GM12878 (cell line): Measurements from ENCODE around the gene CCBE1. TPM values are rescaled to one million over a fixed set of nuclear protein-coding genes. Genes with fewer than 3 reads are reported as not detected.

Experiments
- ATAC-seq: fragments of 200-7000 bp; cut with Tn5 transposase; 3 replicates; pipeline ENCODE4 v1.9.1; 2020; ENCODE audit warnings: mild to moderate bottlenecking, moderate library complexity
- BruUV-seq: library from RNA; stranded (reverse); fragments of 400-500 nt; replicated peaks from 2 replicates; lab custom pipeline; 2021; lab: Mats Ljungman, UMichigan
- CTCF ChIA-PET: fragments of 300-600 bp; sonication (Branson Sonifier 250); formaldehyde crosslinking; extraction: SDS; loops from one replicate; lab custom pipeline; 2021; ENCODE audit warnings: inconsistent platforms; lab: Yijun Ruan, JAX
- POLR2A ChIA-PET: fragments of 350-600 bp; formaldehyde crosslinking; extraction: SDS; loops from one replicate; lab custom pipeline; 2021; ENCODE audit warnings: inconsistent platforms; lab: Charles Lee
- RAD21 ChIA-PET: fragments of 300-600 bp; sonication (Branson Sonifier 250); formaldehyde crosslinking; loops from one replicate; lab custom pipeline; 2023; ENCODE audit warnings: antibody characterized with exemption; ENCODE audit not compliant: unreplicated experiment; lab: Charles Lee
- SMC1A ChIA-PET: fragments of 300-600 bp; sonication (Branson Sonifier 250); formaldehyde crosslinking; loops from one replicate; lab custom pipeline; 2023; ENCODE audit not compliant: unreplicated experiment, uncharacterized antibody; lab: Charles Lee
- DNase-seq: peaks from one replicate; pipeline ENCODE4 v3.0.0-alpha.2; 2011; ENCODE audit warnings: low read depth, low spot score
- FAIRE-seq: peaks from 3 replicates; lab custom pipeline; 2011; peaks lifted over from hg19 to GRCh38; lab: Jason Lieb, UNC
- H2AFZ ChIP-seq: 2 replicates; pipeline ENCODE4 v1.6.0; 2011; ENCODE audit warnings: low read depth, low read length, control low read depth; ENCODE audit not compliant: control insufficient read depth
- H3K27ac ChIP-seq: 2 replicates; pipeline ENCODE4 v1.5.1; 2011; ENCODE audit warnings: control low read depth; ENCODE audit not compliant: control insufficient read depth, insufficient read depth
- H3K27me3 ChIP-seq, 2 experiments: replicated peaks in 1 of 2; 2 replicates each; pipeline versions ENCODE4 v1.6.0 to v1.6.1; 2011; ENCODE audit warnings: low read length in 1 of 2; ENCODE audit not compliant: control insufficient read depth in 2 of 2, insufficient read depth in 2 of 2
- H3K36me3 ChIP-seq, 2 experiments: 2 replicates each; pipeline ENCODE4 v1.5.1; 2011; ENCODE audit warnings: low read length in 1 of 2; ENCODE audit not compliant: control insufficient read depth in 2 of 2, insufficient read depth in 2 of 2
- H3K4me1 ChIP-seq: 2 replicates; pipeline ENCODE4 v1.6.1; 2011; ENCODE audit warnings: mild to moderate bottlenecking, low read length, moderate library complexity, mixed read lengths; ENCODE audit not compliant: control insufficient read depth, insufficient read depth
- H3K4me2 ChIP-seq: 2 replicates; pipeline ENCODE4 v1.6.0; 2011; ENCODE audit warnings: control low read depth; ENCODE audit not compliant: control insufficient read depth, insufficient read depth
- H3K4me3 ChIP-seq: fragments of 200-600 bp; sonication (generic); 2 replicates; pipeline ENCODE4 v1.5.1; 2016
- H3K79me2 ChIP-seq: 2 replicates; pipeline ENCODE4 v1.6.0; 2011; ENCODE audit warnings: low read length; ENCODE audit not compliant: control insufficient read depth, insufficient read depth
- H3K9ac ChIP-seq: 2 replicates; pipeline ENCODE4 v1.8.0; 2011; ENCODE audit warnings: low read length, control low read depth, mixed read lengths; ENCODE audit not compliant: control insufficient read depth, insufficient read depth
- H3K9me3 ChIP-seq: replicated peaks from 3 replicates; pipeline ENCODE4 v1.5.1; 2011; ENCODE audit warnings: mild to moderate bottlenecking, low read length; ENCODE audit not compliant: control insufficient read depth, insufficient read depth
- H4K20me1 ChIP-seq: 2 replicates; pipeline ENCODE4 v1.6.0; 2011; ENCODE audit not compliant: control insufficient read depth, insufficient read depth
- ASH2L ChIP-seq: fragments of 300-600, 200-600 bp; sonication (generic); IDR thresholded peaks from 2 replicates; pipeline ENCODE4 v1.6.1; 2017; ENCODE audit warnings: low read depth, mild to moderate bottlenecking, borderline replicate concordance
- BACH1 ChIP-seq: fragments of 450-650 bp; IDR thresholded peaks from 2 replicates; pipeline ENCODE4 v1.6.1; 2017; ENCODE audit warnings: mild to moderate bottlenecking, borderline replicate concordance
- CHD2 ChIP-seq: IDR thresholded peaks from 2 replicates; pipeline ENCODE4 v1.6.1; 2011; ENCODE audit warnings: low read depth, low read length, improper control_type of control experiment, borderline replicate concordance
- CREM ChIP-seq: IDR thresholded peaks from 2 replicates; pipeline ENCODE4 v1.6.1; 2014; ENCODE audit warnings: antibody characterized with exemption, low read depth
- EGR1 ChIP-seq, 2 experiments: IDR thresholded peaks; 1 replicate in 1 of 2; 2 replicates in 1 of 2; pipeline ENCODE4 v1.6.1; 2011 to 2012; ENCODE audit warnings: low read depth in 2 of 2, low read length in 2 of 2, borderline replicate concordance in 1 of 2, mild to moderate bottlenecking in 1 of 2, moderate library complexity in 1 of 2
- ETV6 ChIP-seq, 2 experiments: fragments of 450-650 bp in 1 of 2; IDR thresholded peaks in 1 of 2; conservative IDR thresholded peaks in 1 of 2; 2 replicates each; pipeline ENCODE4 v1.6.1; 2014; ENCODE audit warnings: antibody characterized with exemption in 1 of 2, borderline replicate concordance in 1 of 2, low read depth in 1 of 2, mild to moderate bottlenecking in 1 of 2, moderate library complexity in 1 of 2
- KLF5 ChIP-seq: fragments of 450-650 bp; IDR thresholded peaks from 2 replicates; pipeline ENCODE4 v1.6.1; 2014; ENCODE audit warnings: mild to moderate bottlenecking; ENCODE audit not compliant: partially characterized antibody
- POLR2AphosphoS2 ChIP-seq: IDR thresholded peaks from 2 replicates; pipeline ENCODE4 v1.6.1; 2011; ENCODE audit warnings: low read depth, mild to moderate bottlenecking, low read length, improper control_type of control experiment, moderate library complexity
- SIN3A ChIP-seq: IDR thresholded peaks from 2 replicates; pipeline ENCODE4 v1.6.1; 2012; ENCODE audit warnings: low read depth, low read length, improper control_type of control experiment
- SREBF2 ChIP-seq: IDR thresholded peaks from 2 replicates; pipeline ENCODE4 v1.6.1; 2012; ENCODE audit warnings: mild to moderate bottlenecking, low read length
- TAF1 ChIP-seq: IDR thresholded peaks from 2 replicates; pipeline ENCODE4 v1.6.1; 2011; ENCODE audit warnings: mild to moderate bottlenecking, low read depth, low read length, borderline replicate concordance
- TCF12 ChIP-seq: IDR thresholded peaks from 2 replicates; pipeline ENCODE4 v1.6.1; 2011; ENCODE audit warnings: low read depth, mild to moderate bottlenecking, low read length
- ZNF217 ChIP-seq: fragments of 450-650 bp; IDR thresholded peaks from 2 replicates; pipeline ENCODE4 v1.6.1; 2017; ENCODE audit warnings: antibody characterized with exemption, mild to moderate bottlenecking
- WGBS: methylation state at CpG from one replicate; pipeline ENCODE4 v1.1.6; 2016; ENCODE audit warnings: low lambda C conversion rate; ENCODE audit not compliant: insufficient replicate concordance, insufficient coverage; ENCODE audit errors: missing lambda C conversion rate; 5-methylcytosine and 5-hydroxymethylcytosine counted together
- in situ Hi-C: fragments of 300-500 bp; cut with MboI; formaldehyde crosslinking; loops from 9 replicates; pipeline ENCODE4 v1.14.3; 2018; ENCODE audit warnings: mixed read lengths
- intact Hi-C: fragments of 100-400 bp; cut with micrococcal nuclease; formaldehyde crosslinking; loops from one replicate; pipeline ENCODE4 v1.14.2; 2022; ENCODE audit not compliant: unreplicated experiment
- polyA plus RNA-seq, 11 experiments: library from polyadenylated mRNA; depleted of rRNA in 4 of 11; unstranded in 6 of 11; stranded (reverse) in 5 of 11; fragments of >200 nt; fragmentation: Nextera tagmentation in 4 of 11; fragmentation: Illumina TruSeq in 1 of 11; extraction: Ambion mirVana in 4 of 11; extraction: Trizol in 1 of 11; gene quantifications; 1 replicate in 1 of 11; 2 replicates in 10 of 11; pipeline versions ENCODE4 v1.2.1 to v1.2.3, GENCODE V29; 2011 to 2016; ENCODE audit warnings: inconsistent platforms in 2 of 11, missing spikeins in 2 of 11, low read depth in 1 of 11
- total RNA-seq, 4 experiments: library from RNA; depleted of rRNA in 3 of 4; stranded (reverse); fragments of >200 nt in 3 of 4; fragmentation: Illumina TruSeq in 1 of 4; extraction: Trizol in 1 of 4; gene quantifications; 2 replicates each; pipeline versions ENCODE4 v1.2.1 to v1.2.3, GENCODE V29; 2013 to 2021
- TF ChIP-seq, protein P1 (sequence below): IDR thresholded peaks from 2 replicates; pipeline ENCODE4 v1.6.1; 2012; ENCODE audit warnings: low read depth, low read length, improper control_type of control experiment
- TF ChIP-seq, protein P2 (sequence below): IDR thresholded peaks from 2 replicates; pipeline ENCODE4 v1.6.1; 2011; ENCODE audit warnings: low read depth, low read length, improper control_type of control experiment, borderline replicate concordance
- TF ChIP-seq, protein P3 (sequence below): fragments of 450-650 bp; IDR thresholded peaks from 2 replicates; pipeline ENCODE4 v1.6.1; 2016; ENCODE audit warnings: mild to moderate bottlenecking, moderate library complexity, borderline replicate concordance

Gene CCBE1
- total and polyA plus RNA-seq, 10 of the 15 experiments (the other 5 are each of a cell fraction or from before 2014, with no cell fraction given): 0.03 to 0.49 (median 0.04) TPM; not detected in 7

- 63% methylated on average over 8 of the region's 8 CpGs for WGBS
- BruUV-seq: no TSS peak
- Histone ChIP-seq H4K20me1 (no peaks in the 10 kb centered on the region), H3K4me3 (no peak overlapping the region), H3K4me1 (no peaks in the 10 kb centered on the region), H3K9ac (no peak overlapping the region), H3K27me3 (no peaks in the 10 kb centered on the region), H2AFZ (no peak overlapping the region), H3K27ac (no peak overlapping the region), H3K79me2 (no peaks in the 10 kb centered on the region), H3K36me3 (no peaks in the 10 kb centered on the region), H3K4me2 (no peak overlapping the region), H3K9me3 (no peaks in the 10 kb centered on the region)
- in situ Hi-C loops (no loop called here), intact Hi-C loops (no loop called here)
- ChIA-PET RAD21 (no interaction called here), CTCF (interaction anchor here (2.7 kb wide), 1 partner anchor 11 kb away, joined by 6 read pairs; no protein-coding TSS in a partner anchor), POLR2A (interaction anchor here (0.6 kb wide), 1 partner anchor 271 kb away, joined by 3 read pairs; no protein-coding TSS in a partner anchor), SMC1A (no interaction called here)
- TF ChIP-seq POLR2AphosphoS2 (no peak), CREM (no peak), SREBF2 (no peak), EGR1 (IDR thresholded peaks at IDR 0.05; ENCODE audit: borderline replicate concordance in 1 of 2, low read depth in 2 of 2, low read length in 2 of 2) (no peak), ZNF217 (no peak), CHD2 (no peak), TCF12 (no peak), TAF1 (no peak), BACH1 (no peak), ETV6 (conservative IDR thresholded peaks at IDR 0.05 in 1 of 2, IDR thresholded peaks at IDR 0.05 in 1 of 2; ENCODE audit: borderline replicate concordance in 1 of 2, low read depth in 1 of 2) (no peak), KLF5 (no peak), SIN3A (no peak), ASH2L (no peak)
- TF ChIP-seq, protein P1, sequence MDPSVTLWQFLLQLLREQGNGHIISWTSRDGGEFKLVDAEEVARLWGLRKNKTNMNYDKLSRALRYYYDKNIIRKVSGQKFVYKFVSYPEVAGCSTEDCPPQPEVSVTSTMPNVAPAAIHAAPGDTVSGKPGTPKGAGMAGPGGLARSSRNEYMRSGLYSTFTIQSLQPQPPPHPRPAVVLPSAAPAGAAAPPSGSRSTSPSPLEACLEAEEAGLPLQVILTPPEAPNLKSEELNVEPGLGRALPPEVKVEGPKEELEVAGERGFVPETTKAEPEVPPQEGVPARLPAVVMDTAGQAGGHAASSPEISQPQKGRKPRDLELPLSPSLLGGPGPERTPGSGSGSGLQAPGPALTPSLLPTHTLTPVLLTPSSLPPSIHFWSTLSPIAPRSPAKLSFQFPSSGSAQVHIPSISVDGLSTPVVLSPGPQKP: no peak
- TF ChIP-seq, protein P2, sequence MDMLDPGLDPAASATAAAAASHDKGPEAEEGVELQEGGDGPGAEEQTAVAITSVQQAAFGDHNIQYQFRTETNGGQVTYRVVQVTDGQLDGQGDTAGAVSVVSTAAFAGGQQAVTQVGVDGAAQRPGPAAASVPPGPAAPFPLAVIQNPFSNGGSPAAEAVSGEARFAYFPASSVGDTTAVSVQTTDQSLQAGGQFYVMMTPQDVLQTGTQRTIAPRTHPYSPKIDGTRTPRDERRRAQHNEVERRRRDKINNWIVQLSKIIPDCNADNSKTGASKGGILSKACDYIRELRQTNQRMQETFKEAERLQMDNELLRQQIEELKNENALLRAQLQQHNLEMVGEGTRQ: no peak
- TF ChIP-seq, protein P3, sequence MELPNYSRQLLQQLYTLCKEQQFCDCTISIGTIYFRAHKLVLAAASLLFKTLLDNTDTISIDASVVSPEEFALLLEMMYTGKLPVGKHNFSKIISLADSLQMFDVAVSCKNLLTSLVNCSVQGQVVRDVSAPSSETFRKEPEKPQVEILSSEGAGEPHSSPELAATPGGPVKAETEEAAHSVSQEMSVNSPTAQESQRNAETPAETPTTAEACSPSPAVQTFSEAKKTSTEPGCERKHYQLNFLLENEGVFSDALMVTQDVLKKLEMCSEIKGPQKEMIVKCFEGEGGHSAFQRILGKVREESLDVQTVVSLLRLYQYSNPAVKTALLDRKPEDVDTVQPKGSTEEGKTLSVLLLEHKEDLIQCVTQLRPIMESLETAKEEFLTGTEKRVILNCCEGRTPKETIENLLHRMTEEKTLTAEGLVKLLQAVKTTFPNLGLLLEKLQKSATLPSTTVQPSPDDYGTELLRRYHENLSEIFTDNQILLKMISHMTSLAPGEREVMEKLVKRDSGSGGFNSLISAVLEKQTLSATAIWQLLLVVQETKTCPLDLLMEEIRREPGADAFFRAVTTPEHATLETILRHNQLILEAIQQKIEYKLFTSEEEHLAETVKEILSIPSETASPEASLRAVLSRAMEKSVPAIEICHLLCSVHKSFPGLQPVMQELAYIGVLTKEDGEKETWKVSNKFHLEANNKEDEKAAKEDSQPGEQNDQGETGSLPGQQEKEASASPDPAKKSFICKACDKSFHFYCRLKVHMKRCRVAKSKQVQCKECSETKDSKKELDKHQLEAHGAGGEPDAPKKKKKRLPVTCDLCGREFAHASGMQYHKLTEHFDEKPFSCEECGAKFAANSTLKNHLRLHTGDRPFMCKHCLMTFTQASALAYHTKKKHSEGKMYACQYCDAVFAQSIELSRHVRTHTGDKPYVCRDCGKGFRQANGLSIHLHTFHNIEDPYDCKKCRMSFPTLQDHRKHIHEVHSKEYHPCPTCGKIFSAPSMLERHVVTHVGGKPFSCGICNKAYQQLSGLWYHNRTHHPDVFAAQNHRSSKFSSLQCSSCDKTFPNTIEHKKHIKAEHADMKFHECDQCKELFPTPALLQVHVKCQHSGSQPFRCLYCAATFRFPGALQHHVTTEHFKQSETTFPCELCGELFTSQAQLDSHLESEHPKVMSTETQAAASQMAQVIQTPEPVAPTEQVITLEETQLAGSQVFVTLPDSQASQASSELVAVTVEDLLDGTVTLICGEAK: no peak
- ATAC-seq (no peak), DNase-seq (no peak), FAIRE-seq (no peak)
Observed at GRCh38 chr18:59414111-59414653, 283.0 kb downstream of the CCBE1 start.
